Renal cortical epithelial cell (primary cell): ENCODE results near the gene STAT5B. TPM values are rescaled to one million over a fixed set of nuclear protein-coding genes. Genes with fewer than 3 reads are reported as not detected.
"Not testable (repeated sequence)": the region's sequence is repeated elsewhere in the genome, so short reads cannot be mapped to it uniquely, and the experiment has no call there.

Experiments used
- DNase-seq: peaks from one replicate; pipeline ENCODE4 v3.0.0-alpha.2; 2011; ENCODE audit warnings: low read depth
- total RNA-seq: library from RNA; depleted of rRNA; stranded (reverse); fragments of >200 nt; gene quantifications from 2 replicates; pipeline ENCODE4 v1.2.3, GENCODE V29; 2014

Gene STAT5B
- total RNA-seq, 1 donor from 2014 or later, result 27.2 TPM

GRCh38 chr17:42306385-42306667 lies 30.1 kb upstream of the STAT5B start:
- no peak for DNase-seq

GRCh38 chr17:42305543-42306384 lies 29.6 kb upstream of the STAT5B start:
- no peak for DNase-seq

- DNase-seq, result not testable (repeated sequence)
Observed at GRCh38 chr17:42305031-42305330, 28.8 kb upstream of the STAT5B start.

GRCh38 chr17:42304187-42305030 lies 28.2 kb upstream of the STAT5B start:
- no peak for DNase-seq

- DNase-seq, result no peak
Observed at GRCh38 chr17:42303694-42304093, 27.5 kb upstream of the STAT5B start.

- no peak for DNase-seq
Observed at GRCh38 chr17:42301022-42301421, 24.8 kb upstream of the STAT5B start.

GRCh38 chr17:42299913-42300312 lies 23.7 kb upstream of the STAT5B start:
- not testable (repeated sequence) for DNase-seq

GRCh38 chr17:42299361-42299760 lies 23.2 kb upstream of the STAT5B start:
- DNase-seq, result not testable (repeated sequence)

GRCh38 chr17:42297775-42298174 lies 21.6 kb upstream of the STAT5B start:
- DNase-seq, result not testable (repeated sequence)

- no peak for DNase-seq
Observed at GRCh38 chr17:42296012-42296411, 19.8 kb upstream of the STAT5B start.

- peak; percentile 48 for DNase-seq
Observed at GRCh38 chr17:42294469-42295398, 18.5 kb upstream of the STAT5B start.

GRCh38 chr17:42291129-42291528 lies 14.9 kb upstream of the STAT5B start:
- no peak for DNase-seq

GRCh38 chr17:42290577-42290976 lies 14.4 kb upstream of the STAT5B start:
- DNase-seq, result no peak

- no peak for DNase-seq
Observed at GRCh38 chr17:42289611-42290181, 13.5 kb upstream of the STAT5B start.

- DNase-seq, result no peak
Observed at GRCh38 chr17:42288803-42289610, 12.8 kb upstream of the STAT5B start.

- peak; percentile 58 for DNase-seq
Observed at GRCh38 chr17:42287977-42288802, 12.0 kb upstream of the STAT5B start, which contains the start of gene STAT5A. TSS of gene STAT5A (plus strand) at chr17:42288498. CDS start at chr17:42289412, 914 bp downstream.

GRCh38 chr17:42287305-42287976 lies 11.2 kb upstream of the STAT5B start:
- peak; percentile 25 for DNase-seq

- no peak for DNase-seq
Observed at GRCh38 chr17:42286411-42287221, 10.4 kb upstream of the STAT5B start.
